ENCODE results near the gene ANKRD10. TPM values are rescaled to one million over a fixed set of nuclear protein-coding genes. Genes with fewer than 3 reads are reported as not detected.

ANKRD10 gene
- total and polyA plus RNA-seq, 2 donors (not counting 3 experiments of a cell fraction or from before 2014, with no cell fraction given) = 44.5 to 94.1 TPM

- Histone ChIP-seq H3K9me1 (replicated peaks; ENCODE audit: control insufficient read depth, extremely low read depth, insufficient read depth, low read length) (no peaks in the 10 kb centered on the region), H3K79me2 (ENCODE audit: control insufficient read depth, insufficient read depth, low read length) (no peaks in the 10 kb centered on the region), H3K9me3 (replicated peaks; ENCODE audit: control insufficient read depth, insufficient read depth, low read length) (no peaks in the 10 kb centered on the region), H3K4me1 (ENCODE audit: control insufficient read depth, extremely low read depth, insufficient read depth, low read length) (peaks cover 18% of the 10 kb centered on the region), H3K9ac (replicated peaks; ENCODE audit: extremely low read depth, insufficient read depth, low read length) (peak overlapping the region; percentile 52), H3K27me3 (ENCODE audit: control insufficient read depth in 2 of 2, insufficient read depth in 2 of 2, low read length in 2 of 2) (no peaks in the 10 kb centered on the region), H3K4me3 (replicated peaks in 1 of 3; ENCODE audit: insufficient read depth in 1 of 3, low read depth in 1 of 3, low read length in 3 of 3) (peak overlapping the region in 1 of 3 experiments; percentile 1), H3K27ac (ENCODE audit: insufficient read depth, low read depth, low read length) (peak overlapping the region; percentile 73), H3K36me3 (ENCODE audit: control insufficient read depth in 2 of 2, extremely low read depth in 1 of 2, insufficient read depth in 2 of 2, low read length in 2 of 2) (no peaks in the 10 kb centered on the region), H4K20me1 (replicated peaks; ENCODE audit: control insufficient read depth, extremely low read depth, insufficient read depth, low read length) (no peaks in the 10 kb centered on the region), H2AFZ (ENCODE audit: low read depth, low read length) (peak overlapping the region; percentile 23), H3K4me2 (ENCODE audit: insufficient read depth, low read length) (peak overlapping the region; percentile 52)
- DNase-seq (ENCODE audit: low read depth, low spot score) = peak; percentile 67
- dilution Hi-C loops (cut with MboI; ENCODE audit: extremely low pct_ligation_motif_present, low sequenced_read_pairs) = no loop called here
- intact Hi-C loops (cut with micrococcal nuclease) = loop anchor here (1.0 to 2.0 kb wide), 5 partner anchors 11 to 106 kb away; partner anchors contain the start of gene ANKRD10
- ChIA-PET POLR2A (interaction anchor here (0.9 kb wide), 1 partner anchor 229 kb away, joined by 3 read pairs; no protein-coding TSS in a partner anchor), CTCF (interaction anchor here (0.8 to 2.2 kb wide), 9 partner anchors 9 to 1499 kb away, joined by 3 to 5 read pairs (median 4); partner anchors contain the start of gene ANKRD10)
- BruUV-seq (replicated peaks) = no TSS peak
- no peak for TF ChIP-seq POLR2A (IDR thresholded peaks at IDR 0.05; ENCODE audit: low read depth, low read length)
- TF ChIP-seq FOS (IDR thresholded peaks at IDR 0.05; ENCODE audit: borderline replicate concordance, insufficient read depth, low read length) = peak; percentile 27
- peak; percentile 57 to 67 for TF ChIP-seq CTCF (IDR thresholded peaks at IDR 0.05; ENCODE audit: extremely low read depth in 1 of 2, insufficient read depth in 1 of 2, low read depth in 1 of 2, low read length in 2 of 2)
- no peak for TF ChIP-seq POLR2AphosphoS5 (IDR thresholded peaks at IDR 0.05; ENCODE audit: insufficient read depth, low read depth, low read length)
- TF ChIP-seq EZH2 (IDR thresholded peaks at IDR 0.05; ENCODE audit: borderline replicate concordance, low read depth, low read length, severe bottlenecking) = no peak
- TF ChIP-seq JUN (IDR thresholded peaks at IDR 0.05; ENCODE audit: borderline replicate concordance, insufficient read depth, insufficient read length, low read depth) = peak; percentile 75
- no peak for TF ChIP-seq MAX (IDR thresholded peaks at IDR 0.05; ENCODE audit: insufficient read depth, insufficient read length)
- no peak for TF ChIP-seq GATA2 (IDR thresholded peaks at IDR 0.05; ENCODE audit: insufficient read depth, insufficient read length, low read depth, low read length)
- TF ChIP-seq MYC (IDR thresholded peaks at IDR 0.05; ENCODE audit: low read depth, low read length) = no peak
- FAIRE-seq = peak; percentile 91
Measured at GRCh38 chr13:110944121-110944967, 29.5 kb upstream of the ANKRD10 start.

All from endothelial cell of umbilical vein (primary cell).